ENCODE data around the gene ACTBL2.
"Not testable (repeated sequence)": the region's sequence is repeated elsewhere in the genome, so short reads cannot be mapped to it uniquely, and the experiment has no call there.

Gene ACTBL2

GRCh38 chr5:57482671-57483106, at the start of gene ACTBL2:
Gene ACTBL2 (minus strand): TSS chr5:57482811. CDS start chr5:57482707, 104 bp downstream.
- DNase-seq, result no peak

DNA sequence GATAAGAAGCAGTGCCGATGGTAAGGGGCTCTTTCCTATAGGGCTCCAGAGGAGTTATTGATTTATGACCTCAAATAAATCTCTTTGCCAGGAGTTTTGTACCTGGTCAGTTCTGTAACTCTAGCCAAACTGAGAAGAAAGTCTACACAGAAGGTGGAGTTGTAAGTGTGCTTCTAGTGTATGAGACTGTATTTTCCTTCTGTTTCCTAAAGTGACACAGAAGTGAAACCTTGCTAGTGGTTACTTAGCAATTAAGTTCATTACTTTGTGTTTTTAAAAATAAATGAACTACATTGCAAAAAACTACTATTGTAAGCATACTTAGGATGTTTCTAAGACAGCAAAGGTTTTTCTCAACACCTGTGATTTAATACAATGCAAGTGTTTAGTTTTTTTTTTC, 48.7 kb upstream of the ACTBL2 start:
- DNase-seq, result no peak

DNA sequence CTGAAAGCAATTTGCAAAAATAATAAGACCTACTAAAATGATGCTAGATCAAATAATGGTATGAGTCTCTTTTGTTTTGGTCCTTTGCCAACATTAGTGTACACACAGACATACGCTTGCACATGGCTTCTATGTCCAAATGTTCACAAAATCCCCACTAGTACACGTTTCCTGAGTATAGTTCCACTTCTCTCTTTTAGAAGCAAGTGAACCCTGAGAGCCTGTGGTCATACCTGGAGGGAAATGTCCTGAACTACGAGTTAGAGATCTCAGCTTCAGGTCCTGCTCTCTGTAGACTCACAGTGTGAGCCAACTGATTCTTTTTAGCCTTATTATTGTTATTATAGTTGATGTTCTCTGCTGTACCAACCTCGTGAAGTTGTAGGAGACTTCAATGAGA, 47.3 kb upstream of the ACTBL2 start:
- no peak for DNase-seq

- DNase-seq, result no peak
These were observed 45.3 kb upstream of the ACTBL2 start for GRCh38 chr5:57527870-57528269.

GRCh38 chr5:57524348-57525060, 41.9 kb upstream of the ACTBL2 start:
- no peak for DNase-seq

DNA sequence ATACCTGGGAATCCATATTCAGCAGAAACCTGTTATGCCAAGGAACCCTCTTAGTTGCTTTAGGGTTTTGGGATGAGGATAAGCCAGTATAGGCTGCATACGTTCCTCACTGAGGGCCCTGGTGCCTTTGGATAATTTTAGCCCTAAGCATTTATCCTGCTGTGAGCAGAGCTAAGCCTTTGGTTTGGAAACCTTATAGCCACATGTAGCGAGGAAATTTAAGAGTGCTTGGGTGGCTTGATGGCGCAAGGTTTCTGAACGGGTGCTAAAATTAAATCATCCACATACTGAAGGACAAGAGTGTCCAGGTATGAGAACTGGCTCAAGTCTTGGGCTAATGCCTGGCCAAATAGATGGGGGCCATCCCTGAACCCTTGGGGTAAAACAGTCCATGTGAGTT, 39.9 kb upstream of the ACTBL2 start:
- DNase-seq, result not testable (repeated sequence)

DNA sequence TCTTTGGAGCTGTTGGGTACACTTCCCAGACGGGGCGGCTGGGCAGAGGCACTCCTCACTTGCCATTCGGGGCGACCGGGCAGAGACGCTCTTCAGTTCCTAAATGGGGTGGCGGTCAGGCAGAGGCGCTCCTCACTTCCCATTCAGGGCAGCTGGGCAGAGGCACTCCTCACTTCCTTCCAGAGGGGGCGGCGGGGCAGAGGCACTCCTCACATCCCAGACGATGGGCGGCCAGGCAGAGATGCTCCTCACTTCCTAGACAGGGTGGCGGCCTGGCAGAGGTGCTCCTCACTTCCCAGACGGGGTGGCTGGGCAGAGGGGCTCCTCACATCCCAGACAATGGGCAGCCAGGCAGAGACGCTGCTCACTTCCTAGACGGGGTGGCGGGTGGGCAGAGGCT, 35.8 kb upstream of the ACTBL2 start:
- not testable (repeated sequence) for DNase-seq

DNA sequence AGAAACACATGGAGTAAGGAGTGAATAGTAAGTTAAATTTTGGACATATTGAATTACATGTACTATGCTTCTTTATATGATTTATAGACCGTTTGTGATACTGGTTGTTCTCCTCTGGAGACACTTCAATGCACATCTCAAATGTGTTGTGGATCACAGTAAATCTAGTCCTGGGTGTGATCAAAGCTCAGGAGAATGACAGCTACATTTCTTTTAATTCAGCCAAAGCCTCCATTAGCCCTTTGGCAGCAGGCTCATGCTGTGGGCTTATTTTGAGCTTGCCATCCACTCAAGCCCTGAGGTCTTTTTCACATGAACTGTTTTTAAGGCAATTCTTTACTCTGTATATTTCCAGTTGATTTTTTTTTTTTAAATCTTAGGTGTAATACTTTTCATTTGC, 34.6 kb upstream of the ACTBL2 start:
- no peak for DNase-seq

GRCh38 chr5:57513785-57514184, 31.2 kb upstream of the ACTBL2 start:
- no peak for DNase-seq

DNA sequence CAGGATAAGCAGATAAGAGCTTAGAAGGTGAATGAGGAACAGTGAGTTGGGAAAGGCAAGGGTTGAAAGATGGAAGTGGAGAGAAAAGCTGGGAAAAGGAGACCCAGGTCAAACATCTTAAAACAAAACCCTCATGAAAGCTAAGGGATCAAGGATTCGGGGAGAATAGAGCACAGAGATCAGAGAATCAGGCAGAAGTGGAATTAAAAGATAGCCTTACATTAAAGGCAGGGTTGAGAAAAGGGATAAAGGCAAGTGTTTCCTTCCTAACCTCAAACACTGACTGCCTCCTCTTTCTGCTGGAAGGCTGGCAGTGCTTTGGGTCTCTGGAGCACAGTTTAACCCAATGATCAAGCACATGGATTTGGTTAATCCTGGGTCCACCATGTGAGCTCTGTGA, 28.7 kb upstream of the ACTBL2 start:
- DNase-seq, result no peak

DNA sequence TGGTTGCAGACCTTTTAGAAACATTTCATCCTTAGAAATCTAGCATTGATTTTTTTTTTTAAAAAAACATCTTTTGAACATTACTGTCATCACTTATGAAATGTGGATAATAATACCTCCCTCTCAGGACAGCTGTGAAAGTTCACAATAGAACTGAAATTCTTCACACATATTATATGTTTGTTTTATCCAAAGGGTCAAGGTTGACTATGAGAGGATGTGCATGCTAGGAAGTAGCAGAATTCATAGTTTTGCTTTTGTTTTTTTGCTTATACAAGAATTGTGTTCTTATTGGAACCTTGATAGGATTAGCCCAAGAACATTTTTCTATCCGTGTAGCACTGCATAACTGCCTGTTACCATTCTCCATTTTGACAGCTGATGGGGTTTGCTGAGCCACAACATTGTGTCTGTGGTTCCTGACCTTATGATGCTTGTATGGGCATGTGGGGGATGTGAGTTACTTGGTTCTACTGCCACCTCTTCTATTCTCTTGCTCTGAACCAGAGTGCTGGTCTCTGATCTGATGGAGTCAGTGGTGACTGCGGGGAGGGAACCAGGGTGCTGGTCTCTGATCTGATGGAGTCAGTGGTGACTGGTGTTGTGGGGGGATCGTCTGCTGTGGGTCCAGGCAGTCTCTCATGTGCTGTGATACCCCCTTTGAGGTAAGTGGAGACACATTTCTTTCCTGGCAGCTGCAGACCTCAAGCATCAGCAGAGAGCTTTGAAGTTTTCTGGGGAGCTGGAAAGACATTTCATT, 27.1 kb upstream of the ACTBL2 start:
- DNase-seq, result no peak

GRCh38 chr5:57508211-57508610, 25.6 kb upstream of the ACTBL2 start:
- no peak for DNase-seq

DNA sequence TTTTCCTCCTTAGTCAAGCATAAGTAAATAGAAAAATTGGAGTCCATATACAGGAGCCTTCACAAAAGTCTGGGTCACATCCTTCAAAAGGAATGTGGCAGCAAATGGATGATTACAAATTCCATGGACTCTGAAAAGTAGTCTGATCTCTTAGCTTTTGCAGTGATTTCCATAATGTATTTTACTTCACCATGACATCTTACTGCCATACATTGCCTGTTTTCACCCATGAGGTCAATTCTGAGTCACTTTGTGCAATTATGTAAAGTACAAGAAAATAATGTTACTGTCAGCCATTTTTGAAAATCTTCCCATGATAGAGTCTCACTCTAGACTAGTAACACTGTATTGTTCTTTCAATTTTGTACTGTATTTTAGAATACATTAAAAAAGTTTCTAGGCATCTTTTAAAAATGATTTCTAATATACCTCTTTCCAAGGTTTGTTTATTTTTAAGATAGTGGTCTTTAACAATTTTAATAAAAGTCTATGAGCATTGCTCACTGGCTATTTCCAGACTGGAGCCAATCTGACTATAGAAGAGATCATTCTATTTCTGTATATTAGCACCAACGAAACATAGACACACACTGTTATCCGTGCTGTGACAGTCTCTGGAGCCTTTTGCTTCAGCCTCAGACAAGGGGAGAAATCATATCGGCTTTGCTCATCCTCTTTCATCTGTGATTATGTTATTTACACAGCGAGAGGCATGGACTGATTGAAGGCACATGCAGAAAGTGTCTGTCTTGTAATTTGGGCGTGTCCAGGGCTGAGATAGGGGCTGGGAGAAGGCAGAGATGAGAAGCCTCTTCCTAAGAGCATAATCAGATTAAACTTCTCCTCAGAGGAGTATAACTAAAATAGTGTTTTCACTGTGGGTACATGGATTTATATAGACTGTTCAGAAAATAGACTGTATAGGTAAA, 22.9 kb upstream of the ACTBL2 start:
- DNase-seq, result no peak

DNA sequence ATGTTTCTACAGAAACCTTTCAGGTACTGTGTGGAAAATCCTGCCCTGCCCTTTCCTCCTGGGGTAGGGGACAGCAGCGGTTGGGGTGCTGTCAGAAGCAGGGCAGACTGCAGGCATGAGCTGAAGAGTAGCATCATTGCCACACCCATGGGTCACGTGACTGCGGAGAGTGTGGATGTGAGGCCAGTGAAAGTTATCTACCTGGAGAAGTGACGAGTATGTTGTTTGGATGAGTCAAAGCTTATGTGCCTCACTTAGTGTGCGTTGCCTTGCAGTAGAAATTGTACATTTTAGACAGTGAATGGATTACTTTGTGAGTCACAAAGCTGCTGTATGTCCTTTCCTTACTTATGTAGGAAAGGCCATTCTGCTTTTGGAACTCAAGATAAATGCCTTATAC, 21.7 kb upstream of the ACTBL2 start:
- no peak for DNase-seq

DNA sequence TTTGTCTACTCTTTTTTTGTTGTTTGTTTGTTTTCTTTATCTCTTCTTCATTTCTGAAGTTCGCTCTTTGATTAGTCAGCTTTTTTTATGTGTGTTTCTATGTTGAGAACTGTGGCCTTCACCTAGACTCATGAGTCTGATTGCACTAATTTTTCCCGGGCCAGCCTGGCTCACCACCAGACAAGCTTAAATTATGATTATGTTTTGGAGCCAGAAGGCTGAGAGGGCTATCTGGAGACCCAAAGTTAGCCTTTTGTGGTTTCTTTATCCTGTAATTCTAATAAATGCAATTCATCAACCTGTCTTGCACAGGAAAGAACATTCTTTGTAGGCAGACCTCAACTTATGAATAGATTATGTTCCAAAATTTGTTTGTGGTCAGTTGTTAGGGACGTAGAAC, 20.8 kb upstream of the ACTBL2 start:
- no peak for DNase-seq

GRCh38 chr5:57501414-57502201, 19.0 kb upstream of the ACTBL2 start:
- DNase-seq, result no peak

GRCh38 chr5:57499262-57500050, 16.8 kb upstream of the ACTBL2 start:
- DNase-seq, result peak; percentile 15

DNA sequence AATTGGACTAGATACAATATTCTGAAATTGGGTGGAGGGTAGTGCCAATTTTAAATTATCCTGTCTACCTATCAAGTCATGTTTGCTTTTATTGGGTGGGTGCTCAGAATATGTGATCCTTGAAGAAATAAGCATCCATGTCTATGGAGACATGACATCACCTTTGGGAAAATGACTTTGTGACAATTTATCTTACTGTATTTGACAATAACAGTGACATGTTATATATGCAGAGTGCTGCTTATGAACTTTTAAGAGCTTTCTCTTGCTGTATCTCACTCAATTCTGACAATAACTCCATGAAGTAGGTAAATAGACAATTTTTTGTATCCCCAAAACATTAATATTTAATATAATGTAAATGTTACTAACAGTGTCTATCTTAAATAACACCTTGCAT, 15.1 kb upstream of the ACTBL2 start:
- no peak for DNase-seq

DNA sequence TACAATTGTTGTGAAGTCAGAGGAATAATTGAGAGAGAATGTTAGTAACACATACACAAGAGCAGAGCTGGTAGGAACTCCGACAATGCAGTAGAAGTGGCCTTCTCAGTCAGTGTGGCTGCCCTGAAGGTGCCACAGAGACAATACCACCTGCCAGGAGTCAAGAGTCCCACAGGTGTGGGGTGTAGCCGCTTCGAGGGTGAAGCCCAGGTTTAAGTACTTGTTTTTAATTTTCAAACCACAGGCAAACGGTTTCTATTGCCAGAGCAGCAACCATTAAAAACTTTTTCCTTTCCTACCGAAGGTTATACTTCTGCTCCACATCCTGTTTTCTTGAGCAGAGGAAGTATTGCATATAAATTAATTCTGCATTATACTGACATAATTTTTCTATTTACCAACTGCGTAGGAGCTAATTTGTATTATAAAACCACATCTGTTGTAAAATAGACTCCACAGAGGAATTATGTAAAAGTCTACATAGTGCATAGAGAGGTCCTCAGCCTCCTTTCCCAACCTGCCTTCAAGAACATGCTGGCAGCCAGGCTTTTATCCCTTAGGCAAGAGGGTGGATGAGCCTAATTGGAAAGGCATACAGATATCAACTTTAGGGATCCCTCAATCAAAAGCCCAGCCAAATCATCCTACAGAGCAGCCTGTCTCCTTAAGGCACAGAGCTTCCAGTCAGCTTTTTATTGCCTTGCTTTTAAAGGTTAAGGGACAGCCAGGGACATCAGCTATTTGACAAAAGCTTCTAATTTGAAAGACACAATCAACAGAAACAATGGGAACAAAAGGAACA, 12.9 kb upstream of the ACTBL2 start:
- DNase-seq, result peak; percentile 42

Data from CD4-positive, alpha-beta T cell treated with Interleukin-17A for 4 hours (primary cell).